Effector memory CD4-positive, alpha-beta T cell (primary cell): ENCODE results near the gene TMEM117.
"Not testable (repeated sequence)": the region's sequence is repeated elsewhere in the genome, so short reads cannot be mapped to it uniquely, and the experiment has no call there.

Experiments
- DNase-seq, 3 donors: peaks; one replicate each; pipeline ENCODE4 v3.0.0-alpha.2; 2020
- H3K27ac ChIP-seq: 2 replicates; pipeline ENCODE4 v1.7.0; 2013; ENCODE audit warnings: mild to moderate bottlenecking, low read length, moderate library complexity; ENCODE audit not compliant: insufficient read depth, poor library complexity, severe bottlenecking
- H3K27me3 ChIP-seq: replicated peaks from 2 replicates; pipeline ENCODE4 v1.7.0; 2013; ENCODE audit warnings: mild to moderate bottlenecking, low read length; ENCODE audit not compliant: insufficient read depth, control insufficient read depth, poor library complexity, severe bottlenecking
- H3K36me3 ChIP-seq: 2 replicates; pipeline ENCODE4 v1.7.0; 2013; ENCODE audit warnings: mild to moderate bottlenecking, low read length, moderate library complexity; ENCODE audit not compliant: control insufficient read depth, insufficient read depth
- H3K4me1 ChIP-seq: 2 replicates; pipeline ENCODE4 v1.7.0; 2013; ENCODE audit warnings: low read length, mild to moderate bottlenecking; ENCODE audit not compliant: control insufficient read depth, insufficient read depth, poor library complexity, severe bottlenecking
- H3K4me3 ChIP-seq: 2 replicates; pipeline ENCODE4 v1.7.0; 2013; ENCODE audit warnings: low read length, low read depth, mild to moderate bottlenecking; ENCODE audit not compliant: insufficient read depth, poor library complexity, severe bottlenecking
- H3K9me3 ChIP-seq: 2 replicates; pipeline ENCODE4 v1.7.0; 2013; ENCODE audit warnings: mild to moderate bottlenecking, low read length, moderate library complexity; ENCODE audit not compliant: control insufficient read depth

The TMEM117 gene

DNA sequence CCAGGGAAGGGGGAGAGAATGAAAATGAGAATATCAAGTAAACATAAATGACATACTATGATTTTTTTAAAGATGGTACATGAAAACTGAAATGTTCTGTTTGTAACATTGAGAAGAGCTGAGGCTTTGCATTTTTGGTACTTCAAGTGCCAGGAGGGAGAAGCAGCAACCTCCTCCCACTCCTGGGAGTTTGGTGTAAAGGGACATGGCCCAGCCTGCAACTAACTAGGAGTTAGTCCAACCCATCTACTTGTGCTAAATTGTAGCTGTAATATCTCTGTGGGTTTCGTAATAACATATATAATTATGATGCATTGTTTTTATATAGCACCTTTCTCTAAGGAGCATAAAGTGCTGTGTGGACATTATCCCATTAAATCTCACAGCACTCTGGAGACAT is 522.8 kb downstream of the TMEM117 start:
- H3K4me3 ChIP-seq, result no peak overlapping the region
- H3K27me3 ChIP-seq, result no peaks in the 10 kb centered on the region

DNA sequence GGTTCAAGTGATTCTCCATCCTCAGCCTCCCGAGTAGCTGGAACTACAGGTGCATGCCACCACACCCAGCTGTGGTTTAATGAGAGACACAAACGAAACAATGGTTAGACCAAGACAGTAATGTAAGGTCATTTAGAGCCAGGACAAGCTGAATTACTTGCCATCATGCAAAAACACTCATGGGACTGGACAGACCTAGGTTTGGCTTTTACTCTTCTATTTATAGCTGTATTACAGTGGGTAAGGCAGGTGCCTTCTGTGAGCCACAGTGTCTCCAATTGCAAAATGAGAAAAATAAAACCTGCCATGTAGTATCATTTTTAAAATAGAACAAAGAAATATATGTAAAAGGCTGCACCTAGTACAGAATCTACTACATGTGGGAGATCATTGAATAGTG is 527.1 kb downstream of the TMEM117 start:
- Histone ChIP-seq H3K9me3 (no peaks in the 10 kb centered on the region), H3K36me3 (no peaks in the 10 kb centered on the region), H3K27ac (no peak overlapping the region), H3K4me3 (no peak overlapping the region), H3K27me3 (no peaks in the 10 kb centered on the region), H3K4me1 (no peaks in the 10 kb centered on the region)
- DNase-seq, result no peak

More for the DNA sequence above, 522.8 kb downstream of the TMEM117 start:
- no peak for DNase-seq
- Histone ChIP-seq H3K27ac (no peak overlapping the region), H3K9me3 (no peaks in the 10 kb centered on the region), H3K4me1 (no peaks in the 10 kb centered on the region), H3K36me3 (no peaks in the 10 kb centered on the region)

DNA sequence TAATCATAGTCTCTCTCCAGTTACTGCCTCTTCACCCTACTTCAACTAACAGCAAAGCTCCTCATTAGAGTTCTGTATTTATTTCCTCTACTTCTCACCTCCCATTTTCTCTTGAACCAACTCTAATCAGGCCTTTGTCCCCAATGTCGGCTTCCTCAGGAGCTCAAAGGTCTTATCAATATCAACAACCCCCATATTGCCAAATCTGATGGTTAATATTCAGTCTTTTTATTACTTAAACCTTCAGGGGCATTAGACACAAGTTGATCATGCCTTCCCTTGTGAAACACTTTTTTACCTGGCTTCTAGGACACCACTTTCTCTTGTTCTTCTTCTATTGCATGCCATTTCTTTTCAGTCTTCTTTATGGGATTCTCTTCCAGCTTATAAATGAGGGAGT is 531.3 kb downstream of the TMEM117 start:
- H3K4me3 ChIP-seq, result no peak overlapping the region
- no peak for DNase-seq
- no peaks in the 10 kb centered on the region for H3K4me1 ChIP-seq
- H3K9me3 ChIP-seq, result no peaks in the 10 kb centered on the region
- H3K36me3 ChIP-seq, result no peaks in the 10 kb centered on the region
- H3K27me3 ChIP-seq, result no peaks in the 10 kb centered on the region
- H3K27ac ChIP-seq, result no peak overlapping the region

DNA sequence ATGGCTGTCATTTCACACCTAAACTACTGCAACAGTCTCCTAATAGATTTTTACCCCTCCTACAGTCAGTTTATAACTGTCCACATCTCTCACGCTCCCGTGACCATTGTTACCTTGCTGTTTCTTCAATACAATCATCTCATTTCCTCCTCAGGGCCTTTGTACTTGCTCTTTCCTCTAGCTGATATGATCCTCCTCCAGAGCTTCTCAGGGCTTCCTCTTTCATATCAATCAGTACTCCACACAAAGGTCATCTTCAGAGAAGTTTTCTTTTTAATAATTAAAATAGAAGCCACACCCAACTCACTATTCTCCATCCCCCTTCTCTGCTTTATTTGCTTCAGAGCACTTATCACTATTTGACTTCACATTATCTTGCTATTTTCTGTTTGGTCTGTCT is 532.0 kb downstream of the TMEM117 start:
- no peaks in the 10 kb centered on the region for H3K27me3 ChIP-seq
- H3K36me3 ChIP-seq, result no peaks in the 10 kb centered on the region
- no peak for DNase-seq
- no peak overlapping the region for H3K27ac ChIP-seq
- H3K4me3 ChIP-seq, result no peak overlapping the region
- no peaks in the 10 kb centered on the region for H3K9me3 ChIP-seq
- H3K4me1 ChIP-seq, result no peaks in the 10 kb centered on the region

DNA sequence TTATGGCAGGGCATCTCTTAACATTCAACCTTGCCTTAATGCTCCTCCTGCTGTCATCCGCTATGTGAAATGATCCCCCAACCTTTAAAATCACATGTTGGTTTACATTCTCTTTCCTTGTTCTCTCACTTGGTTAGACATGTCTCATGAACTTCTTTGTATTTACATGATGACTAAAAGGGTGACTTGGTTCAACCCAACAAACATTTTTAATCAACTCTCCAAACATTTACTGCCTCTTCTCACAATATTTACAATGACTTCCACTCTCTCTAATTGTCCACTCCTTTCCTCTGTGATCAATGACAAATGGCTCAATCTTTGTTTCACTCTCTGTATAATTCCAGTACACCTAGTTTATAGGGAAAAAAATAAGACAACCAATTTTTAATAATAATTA is 534.1 kb downstream of the TMEM117 start:
- Histone ChIP-seq H3K4me3 (no peak overlapping the region), H3K9me3 (no peaks in the 10 kb centered on the region), H3K27me3 (no peaks in the 10 kb centered on the region), H3K27ac (no peak overlapping the region), H3K4me1 (no peaks in the 10 kb centered on the region), H3K36me3 (no peaks in the 10 kb centered on the region)
- no peak for DNase-seq

DNA sequence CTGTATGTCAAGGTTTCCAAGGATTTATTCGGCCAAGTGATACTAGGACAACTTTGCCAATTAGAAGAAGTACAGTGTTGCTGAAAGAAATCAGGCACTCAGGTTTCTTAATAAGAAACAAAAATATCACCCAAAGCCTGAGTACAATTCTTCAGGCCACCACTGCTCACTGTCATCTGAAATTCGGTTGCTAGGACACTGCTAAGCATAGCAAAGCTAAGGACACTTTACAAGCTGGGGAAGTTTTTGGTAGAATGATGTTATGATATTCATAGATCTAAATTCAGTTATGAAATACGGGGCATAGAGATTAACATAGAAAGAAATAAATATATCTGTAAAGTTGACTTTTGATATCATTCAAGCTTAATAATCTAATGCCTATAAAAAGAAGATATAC is 535.1 kb downstream of the TMEM117 start:
- Histone ChIP-seq H3K27me3 (no peaks in the 10 kb centered on the region), H3K9me3 (no peaks in the 10 kb centered on the region), H3K4me3 (no peak overlapping the region), H3K27ac (no peak overlapping the region), H3K36me3 (no peaks in the 10 kb centered on the region), H3K4me1 (no peaks in the 10 kb centered on the region)
- DNase-seq, result no peak

DNA sequence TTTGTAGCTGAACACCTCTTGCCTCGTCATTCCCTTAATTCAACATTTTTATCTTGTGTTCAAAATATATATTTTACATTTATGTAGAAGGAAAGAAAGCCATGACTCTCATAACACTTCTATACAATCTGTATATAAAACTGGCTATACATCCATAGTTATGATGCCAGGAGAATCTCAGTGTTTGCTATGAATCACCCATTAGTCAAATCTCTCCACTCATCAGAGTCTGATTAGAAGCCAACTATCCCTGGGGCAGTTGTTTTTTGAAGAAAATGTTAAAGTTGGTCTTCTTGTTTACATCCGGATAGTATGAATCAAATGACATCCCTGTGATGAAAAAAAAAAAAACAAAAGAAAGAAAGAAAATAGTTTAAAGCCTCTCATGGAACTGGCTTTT is 536.4 kb downstream of the TMEM117 start:
- H3K27me3 ChIP-seq, result no peaks in the 10 kb centered on the region
- no peaks in the 10 kb centered on the region for H3K9me3 ChIP-seq
- no peak overlapping the region for H3K4me3 ChIP-seq
- H3K27ac ChIP-seq, result no peak overlapping the region
- DNase-seq, result no peak
- H3K4me1 ChIP-seq, result no peaks in the 10 kb centered on the region
- H3K36me3 ChIP-seq, result no peaks in the 10 kb centered on the region

DNA sequence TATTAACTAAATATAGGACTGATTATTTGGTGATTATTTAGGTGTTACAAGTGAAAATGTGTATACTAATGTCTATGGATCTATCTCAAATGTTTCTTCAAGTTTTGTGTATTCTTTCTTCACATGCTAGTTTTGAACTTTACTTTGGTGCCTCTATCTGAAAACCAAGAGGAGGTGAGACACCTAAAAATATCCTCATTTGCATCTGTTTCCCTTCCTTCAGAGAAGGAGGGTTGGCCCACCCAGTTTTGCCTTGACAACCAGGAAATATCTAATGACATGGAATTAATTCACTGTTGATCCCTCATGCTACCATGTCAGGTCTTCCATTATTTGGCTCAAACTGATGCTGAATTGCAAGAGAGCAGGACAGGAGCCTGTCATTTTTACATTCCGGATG is 539.8 kb downstream of the TMEM117 start:
- no peak for DNase-seq
- Histone ChIP-seq H3K27ac (no peak overlapping the region), H3K27me3 (no peaks in the 10 kb centered on the region), H3K4me3 (no peak overlapping the region), H3K36me3 (no peaks in the 10 kb centered on the region), H3K9me3 (no peaks in the 10 kb centered on the region), H3K4me1 (no peaks in the 10 kb centered on the region)

DNA sequence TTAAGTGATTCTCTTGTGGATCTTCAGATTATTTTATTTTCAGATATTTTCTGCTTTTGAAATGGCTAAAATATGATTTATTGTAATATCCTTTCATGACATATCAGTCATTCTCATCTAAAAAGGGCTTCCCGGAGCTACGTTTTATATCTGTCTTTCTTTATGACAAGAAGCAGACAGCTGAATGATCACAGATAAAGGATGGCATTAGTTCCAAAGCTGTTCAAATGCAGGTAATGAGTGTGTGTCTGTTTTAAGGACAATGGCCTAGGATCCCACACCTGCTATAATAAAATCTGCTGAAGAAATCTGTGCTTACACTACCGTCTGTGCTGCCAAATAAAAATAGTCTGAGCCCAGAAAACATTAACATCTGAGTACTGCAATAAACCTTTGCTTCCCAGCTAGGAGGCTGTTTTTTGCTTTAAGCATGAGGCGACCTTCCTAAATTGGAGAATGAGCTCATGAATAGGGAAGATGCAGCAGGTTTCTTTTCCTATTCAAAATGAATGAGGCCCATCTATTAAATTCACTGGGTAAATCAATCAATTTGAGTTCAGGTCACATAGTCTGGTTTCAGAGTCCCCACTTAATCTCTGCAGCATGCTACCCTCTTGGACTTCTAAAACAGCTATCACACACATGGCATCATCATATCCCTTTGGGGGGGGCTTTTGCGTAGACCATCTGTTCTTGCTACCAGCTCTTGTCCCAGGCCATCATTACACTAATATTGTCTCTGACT is 541.7 kb downstream of the TMEM117 start:
- Histone ChIP-seq H3K27me3 (no peaks in the 10 kb centered on the region), H3K27ac (no peak overlapping the region), H3K4me3 (no peak overlapping the region), H3K4me1 (no peaks in the 10 kb centered on the region), H3K9me3 (no peaks in the 10 kb centered on the region), H3K36me3 (no peaks in the 10 kb centered on the region)
- DNase-seq, result no peak

DNA sequence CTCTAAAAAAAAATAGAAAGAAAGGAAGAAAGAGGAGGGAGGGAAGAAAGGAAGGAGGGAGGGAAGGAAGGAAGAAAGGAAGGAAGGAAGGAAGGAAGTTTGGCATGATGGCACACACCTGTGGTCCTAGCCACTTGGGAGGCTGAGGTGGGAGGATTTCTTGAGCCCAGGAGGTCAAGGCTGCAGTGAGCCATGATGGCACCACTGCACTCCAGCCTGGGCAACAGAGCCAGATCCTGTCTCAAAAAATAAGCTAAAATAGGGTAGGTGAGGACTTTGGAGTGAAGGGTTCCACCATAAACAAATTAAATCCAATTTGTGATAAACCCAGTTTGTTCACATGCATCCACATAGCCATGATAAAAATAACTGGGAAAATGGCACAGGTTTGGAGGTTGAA is 543.2 kb downstream of the TMEM117 start:
- not testable (repeated sequence) for DNase-seq, H3K36me3 ChIP-seq, H3K27ac ChIP-seq, H3K9me3 ChIP-seq, H3K27me3 ChIP-seq, H3K4me3 ChIP-seq, H3K4me1 ChIP-seq
